ENCODE results near the gene NPEPPS.

DNA sequence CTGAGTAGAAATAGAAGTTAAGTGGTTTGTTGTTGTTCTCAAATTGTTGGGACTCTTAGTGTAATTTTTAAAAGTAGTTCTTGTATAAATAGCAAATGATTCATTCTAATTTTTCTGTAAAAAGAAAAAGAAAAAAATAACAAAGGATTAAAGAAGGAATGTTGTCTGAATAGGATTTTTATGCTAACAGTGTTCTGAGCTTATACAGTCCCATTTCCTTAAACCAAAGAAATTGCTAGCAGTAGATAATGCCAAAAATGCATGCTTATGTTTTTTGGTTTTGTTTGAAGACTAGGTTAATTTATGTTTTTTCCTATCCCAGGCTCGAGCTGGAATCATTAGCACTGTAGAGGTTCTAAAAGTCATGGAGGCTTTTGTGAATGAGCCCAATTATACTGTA is 74.1 kb downstream of the NPEPPS start:
- TF ChIP-seq, protein P1, sequence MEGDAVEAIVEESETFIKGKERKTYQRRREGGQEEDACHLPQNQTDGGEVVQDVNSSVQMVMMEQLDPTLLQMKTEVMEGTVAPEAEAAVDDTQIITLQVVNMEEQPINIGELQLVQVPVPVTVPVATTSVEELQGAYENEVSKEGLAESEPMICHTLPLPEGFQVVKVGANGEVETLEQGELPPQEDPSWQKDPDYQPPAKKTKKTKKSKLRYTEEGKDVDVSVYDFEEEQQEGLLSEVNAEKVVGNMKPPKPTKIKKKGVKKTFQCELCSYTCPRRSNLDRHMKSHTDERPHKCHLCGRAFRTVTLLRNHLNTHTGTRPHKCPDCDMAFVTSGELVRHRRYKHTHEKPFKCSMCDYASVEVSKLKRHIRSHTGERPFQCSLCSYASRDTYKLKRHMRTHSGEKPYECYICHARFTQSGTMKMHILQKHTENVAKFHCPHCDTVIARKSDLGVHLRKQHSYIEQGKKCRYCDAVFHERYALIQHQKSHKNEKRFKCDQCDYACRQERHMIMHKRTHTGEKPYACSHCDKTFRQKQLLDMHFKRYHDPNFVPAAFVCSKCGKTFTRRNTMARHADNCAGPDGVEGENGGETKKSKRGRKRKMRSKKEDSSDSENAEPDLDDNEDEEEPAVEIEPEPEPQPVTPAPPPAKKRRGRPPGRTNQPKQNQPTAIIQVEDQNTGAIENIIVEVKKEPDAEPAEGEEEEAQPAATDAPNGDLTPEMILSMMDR (IDR thresholded peaks at IDR 0.05; ENCODE audit: low read depth, low read length): no peak
- no peak for TF ChIP-seq MYC (IDR thresholded peaks at IDR 0.05; ENCODE audit: low read depth, low read length)
- no peak for TF ChIP-seq POLR2A (IDR thresholded peaks at IDR 0.05; ENCODE audit: extremely low read depth, insufficient read length)
- TF ChIP-seq MAX (IDR thresholded peaks at IDR 0.05; ENCODE audit: low read depth, low read length): no peak
